ENCODE results near the gene DHH.

DNA sequence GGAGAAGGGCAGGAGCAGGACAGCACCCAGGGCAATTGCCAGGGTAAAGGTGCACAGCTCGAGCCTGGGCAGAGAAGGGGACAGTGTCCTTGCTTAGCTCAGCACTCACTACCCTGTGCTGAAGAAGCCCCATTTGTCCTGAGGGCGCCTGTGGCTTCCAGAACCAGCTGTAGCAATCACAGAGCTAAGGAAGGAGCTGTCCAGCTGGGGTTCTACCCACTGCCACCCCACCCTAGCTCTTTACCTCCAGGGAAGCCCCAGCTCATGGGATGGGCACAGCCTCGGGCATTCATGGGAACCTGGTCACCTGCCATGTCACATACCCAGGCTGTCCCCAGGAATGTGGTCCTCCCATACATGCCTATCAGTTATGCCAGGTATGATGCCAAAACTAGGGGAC is 10.2 kb upstream of the DHH start:
- TF ChIP-seq, protein P1, sequence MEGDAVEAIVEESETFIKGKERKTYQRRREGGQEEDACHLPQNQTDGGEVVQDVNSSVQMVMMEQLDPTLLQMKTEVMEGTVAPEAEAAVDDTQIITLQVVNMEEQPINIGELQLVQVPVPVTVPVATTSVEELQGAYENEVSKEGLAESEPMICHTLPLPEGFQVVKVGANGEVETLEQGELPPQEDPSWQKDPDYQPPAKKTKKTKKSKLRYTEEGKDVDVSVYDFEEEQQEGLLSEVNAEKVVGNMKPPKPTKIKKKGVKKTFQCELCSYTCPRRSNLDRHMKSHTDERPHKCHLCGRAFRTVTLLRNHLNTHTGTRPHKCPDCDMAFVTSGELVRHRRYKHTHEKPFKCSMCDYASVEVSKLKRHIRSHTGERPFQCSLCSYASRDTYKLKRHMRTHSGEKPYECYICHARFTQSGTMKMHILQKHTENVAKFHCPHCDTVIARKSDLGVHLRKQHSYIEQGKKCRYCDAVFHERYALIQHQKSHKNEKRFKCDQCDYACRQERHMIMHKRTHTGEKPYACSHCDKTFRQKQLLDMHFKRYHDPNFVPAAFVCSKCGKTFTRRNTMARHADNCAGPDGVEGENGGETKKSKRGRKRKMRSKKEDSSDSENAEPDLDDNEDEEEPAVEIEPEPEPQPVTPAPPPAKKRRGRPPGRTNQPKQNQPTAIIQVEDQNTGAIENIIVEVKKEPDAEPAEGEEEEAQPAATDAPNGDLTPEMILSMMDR (IDR thresholded peaks at IDR 0.05; ENCODE audit: low read depth, low read length), result no peak
- TF ChIP-seq EZH2phosphoT487 (IDR thresholded peaks at IDR 0.05; ENCODE audit: low read depth), result no peak
